ENCODE measurements around the gene SLC2A13. TPM values are rescaled to one million over a fixed set of nuclear protein-coding genes. Genes with fewer than 3 reads are reported as not detected.

SLC2A13 gene
- total RNA-seq, 1 donor from 2014 or later, result 6.9 TPM

- Mint-ChIP-seq H3K4me1 (ENCODE audit: unreplicated experiment) (peaks cover 4% of the 10 kb centered on the region), H3K9me3 (ENCODE audit: unreplicated experiment) (no peaks in the 10 kb centered on the region), H3K36me3 (ENCODE audit: unreplicated experiment) (no peaks in the 10 kb centered on the region), H3K4me3 (ENCODE audit: unreplicated experiment) (peak overlapping the region; percentile 35), H3K27ac (ENCODE audit: unreplicated experiment) (no peak overlapping the region), H3K27me3 (ENCODE audit: unreplicated experiment) (no peaks in the 10 kb centered on the region)
- peak; percentile 86 for TF ChIP-seq CTCF (IDR thresholded peaks at IDR 0.05)
- DNase-seq (ENCODE audit: extremely low spot score, unreplicated experiment), result no peak
These were observed 94.7 kb downstream of the SLC2A13 start for GRCh38 chr12:40010899-40011774.

- no peaks in the 10 kb centered on the region for H3K36me3 Mint-ChIP-seq (ENCODE audit: unreplicated experiment)
- H3K4me3 Mint-ChIP-seq (ENCODE audit: unreplicated experiment), result no peak overlapping the region
- no peaks in the 10 kb centered on the region for H3K4me1 Mint-ChIP-seq (ENCODE audit: unreplicated experiment)
- no peak for DNase-seq (ENCODE audit: extremely low spot score, unreplicated experiment)
- H3K27ac Mint-ChIP-seq (ENCODE audit: unreplicated experiment), result no peak overlapping the region
- H3K9me3 Mint-ChIP-seq (ENCODE audit: unreplicated experiment), result peaks cover 21% of the 10 kb centered on the region
- no peaks in the 10 kb centered on the region for H3K27me3 Mint-ChIP-seq (ENCODE audit: unreplicated experiment)
- TF ChIP-seq CTCF (IDR thresholded peaks at IDR 0.05), result no peak
These were observed 103.4 kb downstream of the SLC2A13 start for GRCh38 chr12:40002178-40003169.

- TF ChIP-seq CTCF (IDR thresholded peaks at IDR 0.05), result no peak
- H3K4me1 Mint-ChIP-seq (ENCODE audit: unreplicated experiment), result no peaks in the 10 kb centered on the region
- no peak for DNase-seq (ENCODE audit: extremely low spot score, unreplicated experiment)
- no peak overlapping the region for H3K27ac Mint-ChIP-seq (ENCODE audit: unreplicated experiment)
- H3K36me3 Mint-ChIP-seq (ENCODE audit: unreplicated experiment), result no peaks in the 10 kb centered on the region
- H3K4me3 Mint-ChIP-seq (ENCODE audit: unreplicated experiment), result no peak overlapping the region
- H3K9me3 Mint-ChIP-seq (ENCODE audit: unreplicated experiment), result peaks cover 27% of the 10 kb centered on the region
- H3K27me3 Mint-ChIP-seq (ENCODE audit: unreplicated experiment), result no peaks in the 10 kb centered on the region
These were observed 104.5 kb downstream of the SLC2A13 start for GRCh38 chr12:40001406-40001805.

- no peak for TF ChIP-seq CTCF (IDR thresholded peaks at IDR 0.05)
- no peaks in the 10 kb centered on the region for H3K27me3 Mint-ChIP-seq (ENCODE audit: unreplicated experiment)
- H3K27ac Mint-ChIP-seq (ENCODE audit: unreplicated experiment), result no peak overlapping the region
- no peak overlapping the region for H3K4me3 Mint-ChIP-seq (ENCODE audit: unreplicated experiment)
- peaks cover 30% of the 10 kb centered on the region for H3K9me3 Mint-ChIP-seq (ENCODE audit: unreplicated experiment)
- no peaks in the 10 kb centered on the region for H3K36me3 Mint-ChIP-seq (ENCODE audit: unreplicated experiment)
- no peak for DNase-seq (ENCODE audit: extremely low spot score, unreplicated experiment)
- no peaks in the 10 kb centered on the region for H3K4me1 Mint-ChIP-seq (ENCODE audit: unreplicated experiment)
These were observed 105.0 kb downstream of the SLC2A13 start for GRCh38 chr12:40000884-40001283.
